HG03575 (cell line): Measurements from ENCODE around the gene MAPRE3.

Experiments used
- ATAC-seq: cut with Tn5 transposase; IDR thresholded peaks from one replicate; pipeline ENCODE4 v1.9.1; 2021; ENCODE audit not compliant: unreplicated experiment, insufficient number of reproducible peaks, low FRiP score; ENCODE audit errors: extremely low read depth

MAPRE3 gene

DNA sequence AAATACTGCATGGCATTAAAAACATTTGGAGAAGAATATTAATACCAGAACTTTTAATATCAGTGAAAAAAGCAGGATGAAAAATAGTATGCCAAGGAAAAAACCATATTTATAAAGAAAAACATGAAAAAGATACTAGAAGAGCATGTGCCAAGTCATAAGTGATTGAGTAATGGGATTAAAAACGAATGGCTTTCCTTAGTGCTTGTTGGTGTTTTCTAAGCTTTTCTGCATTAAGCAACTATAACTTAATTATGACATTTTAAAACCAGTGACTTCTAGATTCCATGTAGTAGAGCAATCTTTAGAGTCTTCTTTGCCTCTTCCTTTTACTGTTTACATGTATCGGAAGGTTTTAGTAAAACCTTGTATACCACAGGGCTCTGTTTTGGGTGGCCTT is 6.6 kb downstream of the MAPRE3 start:
- no peak for ATAC-seq

- ATAC-seq = no peak
Observed at GRCh38 chr2:26978061-26978596, 7.7 kb downstream of the MAPRE3 start.

DNA sequence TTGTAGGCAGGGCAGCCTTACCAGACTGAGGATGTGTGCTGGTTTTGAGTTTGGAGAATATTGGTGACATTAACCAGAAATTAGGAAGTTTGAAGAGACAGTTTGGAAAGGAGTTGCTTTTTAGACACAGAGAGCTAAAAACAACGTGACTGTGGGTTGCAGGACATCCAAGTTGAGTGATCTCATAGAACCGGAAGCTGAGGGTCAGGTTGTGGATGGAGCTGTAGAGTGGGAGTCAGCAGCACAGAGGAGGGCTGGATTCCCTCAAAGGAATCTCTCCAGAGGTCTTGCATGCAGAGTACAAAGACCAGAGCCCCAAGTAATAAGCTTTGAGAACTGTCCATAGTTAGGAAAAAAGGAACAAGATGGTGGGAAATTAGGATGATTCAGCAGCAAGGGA is 9.3 kb downstream of the MAPRE3 start:
- ATAC-seq = no peak

- no peak for ATAC-seq
Observed at GRCh38 chr2:26980971-26981370, 10.5 kb downstream of the MAPRE3 start.

DNA sequence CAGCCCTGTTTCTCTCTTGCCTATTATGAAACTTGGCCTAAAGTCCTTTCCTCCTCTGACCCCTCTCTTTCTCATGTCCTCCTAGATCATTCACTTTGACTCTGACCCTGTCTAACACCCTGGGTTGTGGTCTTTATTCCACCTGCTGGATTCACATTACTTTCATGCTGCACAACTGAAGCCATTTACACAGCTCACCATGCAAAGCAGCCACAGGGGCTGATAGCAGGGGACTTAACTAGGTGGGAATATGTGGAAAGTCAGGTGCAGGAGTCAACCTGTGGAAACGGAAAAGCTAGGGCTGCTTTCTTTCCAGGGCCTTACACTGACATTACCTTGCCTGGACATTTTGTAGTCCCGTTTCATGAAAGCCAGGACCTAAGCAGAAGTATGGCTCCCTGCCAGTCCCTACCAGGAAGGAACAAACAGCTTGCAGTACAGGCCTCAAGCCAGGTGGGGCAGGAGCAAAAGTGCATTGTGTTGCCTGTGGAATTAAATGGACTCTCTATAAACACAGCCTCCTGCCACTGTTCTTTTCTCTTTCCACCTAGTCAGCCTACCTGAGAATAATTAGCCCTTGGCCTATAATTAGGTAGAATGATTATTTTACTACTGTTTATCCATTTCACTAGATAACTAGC is 11.8 kb downstream of the MAPRE3 start:
- no peak for ATAC-seq

DNA sequence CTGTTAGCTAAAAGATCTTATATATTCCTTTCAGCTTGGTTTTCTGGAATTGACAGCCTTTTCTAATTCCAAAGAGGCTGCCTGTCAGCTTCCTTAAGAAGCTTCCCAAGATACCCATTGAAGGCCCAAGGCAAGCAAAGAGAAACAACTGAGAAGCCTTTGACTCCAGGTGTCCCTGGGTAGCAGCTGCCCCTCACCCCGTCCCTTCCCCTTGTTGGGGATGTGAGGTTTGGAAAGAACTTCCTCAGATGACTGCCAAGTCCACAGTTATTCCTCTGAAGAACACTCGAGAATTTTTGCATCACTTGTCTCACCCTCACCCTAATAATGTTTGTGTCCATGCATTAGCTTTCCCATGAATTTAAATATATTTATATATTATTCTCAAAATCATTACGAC is 13.3 kb downstream of the MAPRE3 start:
- no peak for ATAC-seq

- ATAC-seq = no peak
Observed at GRCh38 chr2:26985807-26986206, 15.4 kb downstream of the MAPRE3 start.

DNA sequence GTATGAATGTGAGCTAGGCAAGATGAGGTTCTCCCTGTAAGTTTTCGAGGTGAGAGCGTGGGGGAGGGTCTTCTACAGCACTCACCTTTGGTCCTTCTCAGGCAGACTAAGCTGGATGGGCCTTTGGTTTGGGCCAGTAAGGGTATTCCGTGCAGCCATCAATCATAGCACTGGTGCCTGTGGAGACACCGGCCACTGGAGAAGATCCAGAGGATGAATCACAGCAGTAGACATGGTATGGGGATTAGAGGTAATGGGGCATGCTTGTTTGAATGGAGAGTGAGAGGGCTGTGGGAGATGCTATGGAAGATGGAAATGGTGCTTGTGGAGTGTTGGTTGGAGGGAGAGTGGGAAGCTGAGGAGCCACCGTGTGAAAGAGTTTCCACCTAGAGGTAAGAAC is 16.1 kb downstream of the MAPRE3 start:
- no peak for ATAC-seq

GRCh38 chr2:26988058-26988860 is 17.8 kb downstream of the MAPRE3 start:
- ATAC-seq = no peak

GRCh38 chr2:26989156-26989555 is 18.7 kb downstream of the MAPRE3 start:
- no peak for ATAC-seq

GRCh38 chr2:26991717-26992116 is 21.3 kb downstream of the MAPRE3 start:
- ATAC-seq = no peak

DNA sequence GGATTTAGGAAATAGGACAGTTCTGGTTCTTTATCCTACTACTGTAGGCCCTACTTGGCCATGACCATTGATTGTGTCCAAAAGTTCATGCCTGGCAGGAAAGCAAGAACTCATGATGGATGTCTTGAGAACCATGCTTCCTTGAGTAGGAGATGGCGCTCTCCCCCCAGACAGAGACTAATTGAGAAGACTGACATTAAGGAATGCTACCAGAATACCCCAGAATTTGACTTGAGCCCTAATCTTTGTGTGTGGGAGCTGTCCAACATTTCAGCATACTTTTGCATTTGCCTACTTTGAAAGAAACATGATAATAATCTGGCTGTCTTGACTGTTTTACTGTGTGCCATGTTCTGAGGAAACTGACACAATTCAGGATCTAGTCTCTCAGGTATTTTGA is 23.3 kb downstream of the MAPRE3 start:
- no peak for ATAC-seq

DNA sequence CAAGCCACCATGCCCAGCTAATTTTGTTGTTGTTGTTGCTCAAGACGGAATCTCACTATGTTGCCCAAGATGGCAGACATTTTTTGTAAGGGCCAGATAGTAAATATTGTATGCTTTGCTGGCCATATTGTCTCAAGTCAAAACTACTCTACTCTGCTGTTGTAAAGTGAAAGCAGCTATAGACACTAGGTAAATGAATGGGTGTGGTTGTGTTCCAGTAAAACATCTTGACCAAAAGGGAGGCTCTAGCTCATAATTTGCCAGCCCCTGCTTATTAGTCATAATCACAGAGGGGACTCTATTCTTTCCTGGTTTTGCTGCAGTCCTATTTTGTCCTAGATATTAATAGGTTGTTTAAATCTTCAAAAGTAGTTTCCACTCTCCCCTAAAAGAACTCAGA is 24.5 kb downstream of the MAPRE3 start:
- ATAC-seq = no peak

DNA sequence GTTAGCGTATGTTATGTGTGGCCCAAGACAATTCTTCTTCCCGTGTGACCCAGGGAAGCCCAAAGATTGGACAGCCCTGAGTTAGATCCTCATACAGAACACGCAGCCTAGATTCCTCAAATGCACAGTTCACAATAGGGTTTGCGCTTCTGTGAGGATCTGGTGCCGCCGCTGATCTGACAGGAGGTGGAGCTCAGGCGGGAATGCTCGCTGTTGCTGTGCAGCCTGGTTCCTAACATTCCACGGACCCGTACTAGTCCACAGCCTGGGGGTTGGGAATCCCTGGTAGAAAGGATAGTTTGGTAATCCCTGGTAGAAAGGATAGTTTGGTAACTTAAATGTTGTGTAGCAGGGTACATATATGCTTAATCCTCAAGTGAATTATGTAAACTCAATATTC is 27.0 kb downstream of the MAPRE3 start:
- ATAC-seq = no peak

GRCh38 chr2:26998323-26998722 is 27.9 kb downstream of the MAPRE3 start:
- ATAC-seq = no peak

GRCh38 chr2:27000228-27000627 is 29.8 kb downstream of the MAPRE3 start:
- no peak for ATAC-seq

- ATAC-seq = no peak
Observed at GRCh38 chr2:27000995-27001394, 30.6 kb downstream of the MAPRE3 start.

DNA sequence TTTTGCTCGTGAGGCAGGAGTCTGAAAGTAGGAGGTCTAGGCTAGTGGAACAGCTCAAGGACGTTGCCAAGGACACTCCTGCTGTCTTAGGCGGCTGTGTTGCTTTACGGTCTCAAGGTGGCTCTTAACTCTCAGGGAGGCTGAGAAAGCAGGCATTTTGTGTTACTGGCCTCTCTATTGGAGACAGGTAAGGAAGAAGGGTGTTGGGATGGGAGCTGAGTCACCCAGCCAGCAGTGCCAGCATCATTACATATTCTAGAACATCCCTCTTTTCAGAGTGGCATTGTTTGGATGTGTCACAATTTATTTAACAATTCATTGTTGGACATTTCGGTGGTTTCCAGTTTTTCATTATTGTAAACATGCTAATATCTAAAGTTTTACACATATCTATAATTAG is 31.5 kb downstream of the MAPRE3 start:
- ATAC-seq = no peak

- no peak for ATAC-seq
Observed at GRCh38 chr2:27003007-27003406, 32.6 kb downstream of the MAPRE3 start.

GRCh38 chr2:27003857-27004256 is 33.4 kb downstream of the MAPRE3 start:
- ATAC-seq = no peak
